Putamen (tissue), 1 donor: Measurements from ENCODE around the gene HSD17B11.
A peak's percentile ranks its signal among the peaks of the same experiment; 100 is the strongest.
"Not testable (repeated sequence)": the region's sequence is repeated elsewhere in the genome, so short reads cannot be mapped to it uniquely, and the experiment has no call there.

Experiments used
- DNase-seq: peaks from one replicate; pipeline ENCODE4 v3.0.0-alpha.2; 2016; ENCODE audit warnings: low spot score

HSD17B11 gene

DNA sequence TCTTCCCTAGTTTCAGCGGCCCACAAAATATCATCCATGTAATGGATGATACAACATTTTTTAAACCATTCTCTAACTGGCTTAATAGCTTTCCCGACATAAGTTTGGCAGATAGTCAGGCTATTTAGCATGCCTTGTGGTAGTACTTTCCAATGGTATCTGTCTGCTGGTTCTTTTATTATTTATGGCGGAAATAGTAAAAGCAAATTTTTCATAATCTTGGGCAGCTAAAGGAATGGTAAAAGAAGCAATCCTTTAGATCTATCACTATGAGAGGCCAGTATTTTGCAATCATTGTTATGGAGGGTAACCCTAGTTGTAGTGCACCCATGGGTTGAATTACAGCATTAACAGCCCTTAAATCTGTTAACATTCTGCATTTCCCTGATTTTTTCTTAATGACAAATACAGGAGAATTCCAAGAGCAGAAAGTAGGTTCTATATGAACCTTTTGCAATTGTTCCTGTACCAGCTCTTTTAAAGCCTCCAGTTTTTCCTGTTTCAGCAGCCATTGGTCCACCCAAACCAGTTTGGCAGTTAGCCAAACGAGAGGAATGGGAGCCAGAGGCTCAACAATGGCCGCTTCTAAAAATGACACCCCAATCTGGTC lies 14.3 kb upstream of the HSD17B11 start:
- no peak for DNase-seq

DNA sequence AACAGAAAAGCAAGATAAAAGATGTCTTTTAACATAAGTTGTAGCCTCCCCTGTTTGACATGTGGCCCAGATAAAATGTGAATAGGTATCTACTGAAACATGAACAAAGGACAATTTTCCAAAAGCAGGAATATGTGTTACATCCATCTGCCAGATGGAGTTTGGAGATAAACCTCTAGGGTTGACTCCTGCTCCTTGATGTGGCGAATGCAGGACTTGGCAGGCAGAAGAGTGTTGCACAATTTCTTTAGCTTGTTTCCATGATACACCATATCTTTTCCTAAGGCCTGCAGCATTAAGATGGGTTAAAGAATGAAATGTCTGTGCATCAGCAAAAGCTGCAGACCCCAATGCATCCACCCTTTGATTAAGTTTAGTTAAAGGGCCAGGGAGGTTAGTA lies 12.7 kb upstream of the HSD17B11 start:
- DNase-seq, result not testable (repeated sequence)

DNA sequence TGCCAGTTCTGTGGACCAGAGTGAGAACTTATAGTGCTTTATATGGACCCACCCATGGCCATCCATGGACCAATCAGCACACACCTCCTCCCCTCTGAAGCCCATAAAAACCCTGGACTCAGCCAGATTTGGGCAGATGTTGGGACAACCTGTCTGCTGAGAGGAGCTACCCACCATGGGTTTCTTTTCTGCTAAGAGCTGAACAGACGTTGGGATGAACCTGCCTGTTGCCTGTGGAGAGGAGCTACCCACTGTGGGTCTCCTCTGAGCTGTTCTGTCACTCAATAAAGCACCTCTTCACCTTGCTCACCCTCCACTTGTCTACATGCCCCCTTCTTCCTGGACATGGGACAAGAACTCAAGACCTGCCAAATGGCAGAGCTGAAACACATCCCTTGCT lies 9.0 kb upstream of the HSD17B11 start:
- no peak for DNase-seq

DNA sequence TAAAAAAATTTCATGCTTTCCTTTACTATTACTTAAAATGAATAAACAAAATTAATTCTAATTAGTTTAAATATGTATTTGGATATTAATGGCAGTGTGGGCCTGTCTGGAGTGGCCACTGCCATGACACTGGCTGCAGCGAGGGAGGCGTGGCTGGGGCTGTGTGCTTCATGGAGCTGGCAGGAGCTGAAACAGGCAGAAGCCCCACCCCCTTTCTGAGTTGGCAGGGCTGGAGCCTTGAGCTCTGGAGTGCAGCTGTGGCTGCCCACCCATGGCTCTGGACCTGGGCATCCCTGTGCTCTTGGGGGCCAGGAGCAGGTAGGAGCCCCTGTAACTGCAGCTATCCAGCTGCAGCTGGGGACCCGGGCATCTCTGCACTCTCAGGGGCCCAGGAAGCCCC lies 8.2 kb upstream of the HSD17B11 start:
- no peak for DNase-seq

DNA sequence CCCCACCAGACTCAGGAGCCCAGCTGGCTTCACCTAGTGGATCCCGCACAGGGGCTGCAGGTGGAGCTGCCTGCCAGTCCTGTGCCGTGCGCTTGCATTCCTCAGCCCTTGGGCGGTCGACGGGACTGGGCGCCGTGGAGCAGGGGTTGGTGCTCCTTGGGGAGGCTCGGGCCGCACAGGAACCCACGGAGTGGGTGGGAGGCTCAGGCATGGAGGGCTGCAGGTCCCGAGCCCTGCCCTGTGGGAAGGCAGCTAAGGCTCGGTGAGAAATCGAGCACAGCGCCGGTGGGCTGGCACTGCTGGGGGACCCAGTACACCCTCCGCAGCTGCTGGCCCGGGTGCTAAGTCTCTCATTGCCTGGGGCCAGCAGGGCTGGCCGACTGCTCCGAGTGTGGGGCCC lies 4.9 kb upstream of the HSD17B11 start:
- DNase-seq, result not testable (repeated sequence)

DNA sequence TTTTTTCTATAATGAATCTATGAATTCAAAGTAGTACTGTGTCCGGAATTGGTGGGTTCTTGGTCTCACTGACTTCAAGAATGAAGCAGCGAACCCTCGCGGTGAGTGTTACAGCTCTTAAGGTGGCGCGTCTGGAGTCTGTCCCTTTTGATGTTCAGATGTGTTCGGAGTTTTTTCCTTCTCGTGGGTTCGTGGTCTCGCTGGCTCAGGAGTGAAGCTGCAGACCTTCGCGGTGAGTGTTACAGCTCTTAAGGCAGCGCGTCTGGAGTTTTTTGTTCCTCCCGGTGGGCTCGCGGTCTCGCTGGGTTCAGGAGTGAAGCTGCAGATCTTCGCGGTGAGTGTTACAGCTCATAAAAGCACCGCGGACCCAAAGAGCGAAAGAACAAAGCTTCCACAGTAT lies 4.1 kb upstream of the HSD17B11 start:
- DNase-seq, result not testable (repeated sequence)

DNA sequence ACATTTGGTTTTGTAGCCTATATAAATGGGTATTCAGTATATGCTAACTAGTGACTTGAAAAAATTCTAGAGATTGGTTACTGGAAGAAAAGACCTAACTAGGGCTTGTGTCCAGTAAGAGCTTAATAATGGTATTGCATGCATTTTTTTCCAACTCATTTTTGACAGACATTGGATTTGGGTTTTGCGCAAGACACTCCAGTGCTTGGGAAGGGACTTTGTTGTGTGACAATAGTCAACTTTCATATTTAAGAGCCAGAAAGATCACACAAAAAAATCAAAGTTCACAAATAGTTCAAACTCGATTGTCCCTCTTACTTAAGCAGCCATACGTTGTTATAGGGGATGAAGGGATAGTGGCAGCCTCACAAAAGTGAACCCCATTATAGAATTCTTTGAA lies 1.2 kb upstream of the HSD17B11 start:
- DNase-seq, result no peak

DNA sequence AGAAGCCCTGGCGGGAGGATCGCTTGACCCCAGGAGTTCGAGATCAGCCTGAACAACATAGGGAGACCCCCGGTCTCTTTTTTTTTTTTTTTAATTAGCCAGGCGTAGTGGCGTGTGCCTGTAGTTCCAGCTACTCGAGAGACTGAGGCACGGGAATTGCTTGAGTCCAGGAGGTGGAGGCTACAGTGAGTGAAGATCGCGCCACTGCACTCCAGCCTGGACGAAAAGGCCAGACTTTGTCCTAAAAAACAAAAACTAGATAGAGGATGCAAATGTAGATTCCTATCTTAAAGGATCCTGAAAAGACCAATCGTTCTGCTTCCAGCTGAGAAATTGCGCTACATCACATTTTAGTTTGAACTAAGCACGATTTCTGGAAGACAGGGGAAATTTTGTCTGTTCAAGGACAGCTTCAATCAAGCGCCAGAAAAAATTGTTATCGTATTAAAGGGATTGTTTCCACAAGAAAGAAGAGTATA lies 627 bp upstream of the HSD17B11 start:
- DNase-seq, result no peak

DNA sequence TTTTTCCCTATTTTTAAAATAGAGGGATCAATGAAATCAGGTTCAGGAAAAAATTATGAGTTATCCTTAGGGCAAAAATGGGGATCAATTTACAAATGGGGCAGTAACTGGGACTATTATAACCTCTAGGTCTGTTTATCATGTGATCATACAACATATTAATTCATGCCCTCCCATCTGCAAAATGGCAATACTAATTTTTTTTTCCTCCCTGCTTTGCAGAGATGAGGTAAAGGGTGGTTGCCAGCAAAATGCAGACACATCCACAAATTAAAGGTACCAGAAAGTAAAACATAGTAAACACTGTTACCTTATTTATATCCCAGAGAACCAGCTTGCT lies 467 bp downstream of the HSD17B11 start:
- peak; percentile 5 for DNase-seq

DNA sequence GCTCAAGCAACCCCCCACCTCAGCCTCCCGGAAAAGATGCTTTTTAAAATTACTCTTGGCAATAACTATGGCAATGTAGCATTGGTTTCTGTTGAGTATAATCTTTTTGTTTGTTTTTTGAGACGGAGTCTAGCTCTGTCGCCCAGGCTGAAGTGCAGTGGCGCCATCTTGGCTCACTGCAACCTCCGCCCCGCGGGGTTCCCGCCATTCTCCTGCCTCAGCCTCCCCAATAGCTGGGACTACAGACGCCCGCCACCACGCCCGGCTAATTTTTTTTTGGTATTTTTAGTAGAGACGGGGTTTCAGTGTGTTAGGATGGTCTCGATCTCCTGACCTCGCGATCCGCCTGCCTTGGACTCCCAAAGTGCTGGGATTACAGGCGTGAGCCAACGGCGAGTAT lies 933 bp downstream of the HSD17B11 start:
- not testable (repeated sequence) for DNase-seq

DNA sequence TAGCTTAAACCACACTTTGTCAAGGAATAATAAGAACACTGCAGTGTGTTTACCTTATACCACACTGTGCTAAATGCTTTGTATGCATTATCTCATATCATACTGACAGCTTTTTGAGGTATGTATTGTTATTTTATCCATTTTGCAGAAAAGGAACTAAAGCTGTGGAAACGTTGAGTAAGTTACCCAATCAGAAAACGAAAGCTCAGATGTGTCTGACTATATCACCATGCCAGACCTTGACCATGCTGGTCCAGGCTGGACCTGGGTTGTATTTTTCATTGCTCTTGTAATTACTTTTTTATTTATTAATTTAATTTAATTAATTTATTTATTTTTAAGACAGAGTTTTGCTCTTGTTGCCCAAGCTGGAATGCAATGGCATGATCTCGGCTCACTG lies 2.1 kb downstream of the HSD17B11 start:
- DNase-seq, result no peak

DNA sequence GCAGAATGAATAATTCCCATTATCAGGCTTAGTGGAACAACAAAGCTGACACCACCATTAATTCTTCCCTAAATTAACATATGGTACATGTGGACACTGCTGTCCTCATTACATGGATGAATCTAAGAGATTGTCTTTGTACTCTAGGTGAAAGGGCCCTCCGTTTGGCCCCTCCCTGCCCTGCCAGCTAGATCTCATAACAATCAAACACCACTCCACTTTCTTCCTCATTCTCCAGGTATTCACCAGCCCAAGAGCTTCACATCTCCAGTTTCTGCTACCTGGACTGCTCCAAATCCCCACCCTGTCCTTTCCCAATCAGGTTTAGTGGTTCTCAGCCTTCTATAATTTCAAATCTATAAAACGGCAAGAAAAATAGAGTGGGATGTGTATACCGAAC lies 3.8 kb downstream of the HSD17B11 start:
- DNase-seq, result no peak

DNA sequence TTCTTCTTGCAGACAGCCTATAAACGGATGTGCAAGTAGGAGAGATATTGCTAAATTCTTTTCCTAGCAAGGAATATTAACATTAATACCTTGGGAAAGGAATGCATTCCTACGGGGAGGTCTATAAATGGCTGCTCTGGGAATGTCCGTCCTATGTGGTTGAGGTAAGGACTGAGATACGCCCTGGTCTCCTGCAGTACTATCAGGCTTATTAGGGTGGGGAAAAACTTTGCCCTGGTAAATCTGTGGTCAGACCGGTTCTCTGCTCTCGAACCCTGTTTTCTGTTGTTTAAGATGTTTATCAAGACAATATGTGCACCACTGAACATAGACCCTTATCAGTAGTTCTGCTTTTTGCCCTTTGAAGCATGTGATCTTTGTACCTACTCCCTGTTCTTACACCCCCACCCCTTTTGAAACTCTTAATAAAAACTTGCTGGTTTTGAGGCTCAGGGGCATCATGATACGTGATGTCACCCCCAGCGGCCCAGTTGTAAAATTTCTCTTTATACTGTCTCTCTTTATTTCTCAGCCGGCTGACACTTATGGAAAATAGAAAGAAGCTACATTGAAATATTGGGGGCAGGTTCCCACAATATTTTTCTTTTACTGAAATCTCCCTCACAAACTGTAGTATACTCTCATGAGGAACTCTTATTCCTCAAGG lies 6.4 kb downstream of the HSD17B11 start:
- DNase-seq, result not testable (repeated sequence)

DNA sequence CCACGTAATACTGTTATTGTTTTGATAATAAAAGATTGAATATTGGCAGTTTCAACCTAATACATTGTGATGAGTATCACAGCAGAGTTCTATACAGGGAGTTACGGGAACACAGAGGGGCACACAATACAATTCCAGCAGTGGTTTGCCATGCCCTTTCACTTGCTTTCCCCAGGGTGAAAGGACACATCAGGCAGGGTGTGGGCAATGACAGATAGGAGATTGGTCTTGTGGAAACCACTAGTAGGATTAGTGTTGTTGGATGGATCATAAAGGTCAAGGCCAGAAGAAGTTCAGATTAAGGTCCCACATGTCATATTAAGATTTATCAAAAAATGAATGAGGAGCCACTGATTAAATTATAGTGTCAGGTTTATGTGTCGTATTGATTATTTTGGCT lies 8.1 kb downstream of the HSD17B11 start:
- no peak for DNase-seq

DNA sequence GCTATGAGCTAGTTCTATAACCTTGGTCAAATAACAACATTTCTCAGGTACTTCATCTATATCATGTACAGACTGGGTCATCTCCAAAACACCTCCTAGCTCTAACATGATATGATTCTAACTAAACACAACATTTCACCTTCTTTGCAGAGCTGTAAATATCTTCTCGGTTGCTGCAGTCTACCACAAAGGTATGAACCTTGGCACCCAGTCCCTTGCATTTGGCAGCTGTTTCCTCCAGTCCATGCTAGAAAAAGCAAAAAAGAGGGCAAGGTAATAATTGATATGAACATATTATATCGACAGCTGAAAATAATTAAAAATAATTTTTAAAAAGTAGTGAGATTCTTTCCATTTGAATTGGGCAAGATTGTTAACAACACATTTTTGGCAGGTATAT lies 8.9 kb downstream of the HSD17B11 start:
- DNase-seq, result no peak

DNA sequence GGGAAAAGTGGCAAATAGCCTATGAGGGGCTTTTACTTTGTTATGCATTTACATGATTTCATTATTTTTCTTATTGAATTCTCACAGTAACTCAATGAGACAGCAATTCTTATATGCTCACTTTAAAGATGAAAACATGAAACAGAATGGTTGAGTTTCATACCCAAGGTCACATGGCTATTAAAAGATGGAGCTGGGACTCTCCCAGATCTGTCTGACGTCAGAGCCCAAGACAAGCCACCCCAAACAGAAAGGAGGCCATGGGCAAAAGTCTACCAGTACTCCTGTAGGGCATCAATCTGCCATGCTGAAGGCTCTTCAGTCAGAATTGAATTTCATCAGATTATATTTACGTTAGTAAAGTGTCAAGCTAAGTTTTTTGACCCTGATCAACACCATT lies 13.2 kb downstream of the HSD17B11 start:
- no peak for DNase-seq

DNA sequence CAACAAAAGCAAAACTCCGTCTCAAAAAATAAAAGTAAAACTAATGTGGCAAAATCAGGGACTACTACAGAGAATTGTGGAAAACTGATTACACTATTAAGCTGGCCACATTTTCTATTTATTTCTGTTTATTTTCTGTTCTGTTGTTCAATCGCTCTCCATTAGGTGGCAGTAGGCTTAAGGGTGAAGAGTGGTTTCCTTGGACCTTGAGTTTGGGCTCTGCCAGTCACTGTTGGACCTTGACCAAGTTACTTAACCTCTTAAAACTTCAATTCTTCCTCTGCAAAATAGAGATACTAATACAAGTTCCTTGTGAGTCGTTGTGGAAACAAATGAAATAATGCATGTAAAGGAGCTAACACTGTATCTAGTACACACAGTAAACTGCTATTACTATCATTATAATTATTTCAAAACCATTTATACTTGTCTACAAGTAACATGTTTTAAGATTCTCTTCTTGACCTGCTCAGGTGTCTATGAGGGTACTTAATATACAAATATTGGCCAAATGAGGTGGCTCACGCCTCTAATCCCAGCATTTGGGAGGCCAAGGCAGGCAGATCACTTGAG lies 15.2 kb downstream of the HSD17B11 start:
- peak; percentile 49 for DNase-seq

DNA sequence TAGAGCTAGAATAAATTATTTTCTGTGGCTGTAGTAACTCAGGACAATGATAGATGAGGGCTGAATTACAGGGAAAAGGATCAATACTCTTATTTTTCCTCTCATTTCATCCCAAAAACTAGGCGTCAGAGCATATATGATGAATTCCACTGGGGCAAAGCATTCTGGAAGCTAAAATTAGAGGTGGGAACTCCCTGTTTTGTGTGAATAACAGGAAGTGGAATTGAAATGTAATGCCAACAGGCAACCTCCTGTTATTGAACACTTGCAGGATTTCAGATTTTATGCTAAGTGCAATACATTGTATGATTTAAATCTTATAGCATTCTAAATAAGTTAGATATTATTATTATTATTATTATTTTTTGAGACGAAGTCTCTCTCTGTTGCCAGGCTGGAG lies 20.9 kb downstream of the HSD17B11 start:
- no peak for DNase-seq

DNA sequence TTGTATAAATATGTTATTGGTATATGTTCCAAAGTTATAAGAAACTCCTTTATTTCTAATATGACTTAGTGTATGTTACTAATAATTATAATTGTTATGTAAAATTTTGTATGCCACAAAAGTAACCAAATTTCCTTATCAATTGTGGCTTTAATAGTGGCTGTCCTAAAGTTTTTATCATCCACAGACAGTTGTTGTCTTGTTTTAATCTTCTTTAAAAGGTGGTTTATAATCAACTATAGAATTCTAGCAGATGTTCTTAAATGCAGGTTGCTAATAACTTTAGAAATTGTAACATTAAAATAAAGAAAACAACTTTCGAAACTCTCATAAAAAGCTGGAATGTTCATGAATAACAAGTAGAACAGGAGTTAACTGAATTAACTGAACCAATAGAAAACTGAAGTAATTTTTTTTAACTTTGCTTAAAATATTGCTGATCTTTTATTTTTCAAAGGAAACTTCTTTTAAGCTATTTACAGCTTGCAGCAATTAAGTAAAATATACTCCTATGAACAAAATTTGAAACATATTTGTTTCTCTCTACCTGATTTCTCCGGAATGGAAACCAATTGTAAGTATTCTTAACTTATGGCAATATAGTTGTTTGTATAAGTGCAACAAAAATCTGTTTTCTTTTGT lies 24.3 kb downstream of the HSD17B11 start:
- no peak for DNase-seq

DNA sequence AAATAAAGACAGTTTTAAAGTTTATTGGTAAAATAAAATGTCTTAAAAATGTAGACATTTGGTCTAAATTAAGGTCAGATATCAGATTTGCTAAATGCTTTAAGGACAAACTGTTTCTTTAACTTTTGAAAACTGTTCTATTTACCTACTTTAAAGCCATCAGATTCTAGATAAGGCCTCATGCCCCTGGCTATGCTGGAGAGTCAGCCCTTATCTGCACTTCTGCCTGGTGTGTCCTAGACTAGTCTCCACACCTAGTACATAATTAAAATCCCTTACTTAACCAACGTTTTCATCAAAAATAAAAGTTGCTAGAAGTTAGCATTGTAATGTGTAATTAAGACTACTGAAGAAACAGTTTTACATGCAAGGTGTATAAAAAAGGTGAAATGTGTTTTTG lies 25.6 kb downstream of the HSD17B11 start:
- no peak for DNase-seq

DNA sequence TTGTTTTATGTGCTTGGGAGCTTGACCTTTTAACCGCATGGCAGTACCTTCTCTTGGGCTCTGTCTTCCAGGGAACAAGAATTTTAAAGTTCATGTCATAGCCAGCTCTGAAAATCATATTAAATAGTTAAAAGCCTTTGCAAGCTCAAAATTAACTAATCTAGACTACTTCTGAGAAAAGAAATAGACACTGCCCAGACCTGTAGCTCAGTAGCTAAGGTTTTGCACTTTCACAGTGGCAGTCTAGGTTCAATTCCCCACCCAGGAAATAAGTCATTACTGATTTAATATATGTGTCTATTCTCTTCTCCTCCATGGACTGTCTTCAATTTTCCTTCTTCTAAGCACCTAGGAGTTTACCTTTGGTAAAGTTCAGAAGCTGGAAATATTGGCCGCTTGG lies 27.4 kb downstream of the HSD17B11 start:
- no peak for DNase-seq

DNA sequence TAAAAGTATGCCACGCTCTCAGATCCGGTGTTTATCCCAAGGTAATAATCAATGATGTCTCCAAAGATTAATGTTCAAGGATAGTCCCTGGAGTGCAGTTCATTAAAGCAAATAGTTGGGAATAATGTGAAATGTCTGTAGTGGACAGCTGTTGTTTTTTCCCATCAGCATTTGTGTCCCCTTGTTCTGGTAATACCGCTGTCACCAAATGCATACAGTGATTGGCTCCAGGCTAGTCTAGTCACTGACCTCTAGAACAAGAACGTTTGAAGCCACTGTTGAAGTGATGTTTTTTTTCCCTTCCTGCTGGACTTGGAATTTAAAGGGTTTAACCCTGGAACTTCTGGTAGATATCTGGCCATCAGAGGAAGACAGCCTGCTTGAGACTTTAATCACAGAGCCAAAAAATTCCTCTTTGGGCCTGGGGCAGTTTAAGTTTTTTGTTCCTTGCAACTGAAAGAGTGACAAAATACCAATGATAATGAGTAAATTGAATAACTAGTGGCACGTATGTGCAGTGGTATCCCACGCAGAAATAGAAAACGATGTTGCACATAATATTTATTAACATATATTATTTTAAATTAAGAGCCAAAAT lies 30.6 kb downstream of the HSD17B11 start:
- DNase-seq, result no peak

DNA sequence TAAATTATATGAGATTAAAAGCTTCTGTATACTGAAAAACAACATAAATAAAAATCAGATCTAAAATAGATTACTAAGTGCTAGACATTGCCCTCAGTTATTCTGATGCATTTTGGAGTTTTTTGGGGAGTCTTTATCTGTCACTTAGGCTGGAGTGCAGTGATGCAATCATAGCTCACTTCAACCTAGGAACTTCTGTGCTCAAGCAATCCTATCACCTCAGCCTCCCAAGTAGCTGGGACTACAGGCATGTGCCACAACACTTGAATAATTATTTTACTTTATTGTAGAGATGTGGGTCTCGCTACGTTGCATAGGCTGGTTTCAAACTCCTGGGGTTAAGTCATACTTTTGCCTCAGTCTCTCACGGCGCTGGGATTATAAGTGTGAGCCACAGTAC lies 31.7 kb downstream of the HSD17B11 start:
- no peak for DNase-seq
